ENCODE results near the gene TCF4. TPM values are rescaled to one million over a fixed set of nuclear protein-coding genes. Genes with fewer than 3 reads are reported as not detected.

Gene TCF4
- total RNA-seq, 2 experiments from 2014 or later = 75.9 to 76.0 TPM

- Histone ChIP-seq H4K20me1 (ENCODE audit: insufficient read depth, low read length) (no peaks in the 10 kb centered on the region), H3K4me1 (ENCODE audit: insufficient read depth, low read length, poor library complexity, severe bottlenecking) (peaks cover 5% of the 10 kb centered on the region), H3K9me3 (ENCODE audit: low read length) (peaks cover 18% of the 10 kb centered on the region; the same call in 1 of the 2 replicates), H3K9me2 (ENCODE audit: insufficient read depth, low read length) (no peaks in the 10 kb centered on the region), H3K4me3 (ENCODE audit: low read depth, low read length, poor library complexity, severe bottlenecking) (no peak overlapping the region), H3K4me2 (ENCODE audit: low read length) (no peak overlapping the region), H2AFZ (ENCODE audit: low read length) (no peak overlapping the region), H3K36me3 (ENCODE audit: insufficient read depth, low read length) (peaks cover 35% of the 10 kb centered on the region), H3K27ac (ENCODE audit: low read depth, low read length, poor library complexity, severe bottlenecking) (no peak overlapping the region), H3K79me2 (ENCODE audit: insufficient read depth, low read depth, low read length) (peaks cover 20% of the 10 kb centered on the region; the same call in 1 of the 2 replicates)
- CTCF ChIA-PET (ENCODE audit: unreplicated experiment) = no interaction called here
- TF ChIP-seq EZH2phosphoT487 (IDR thresholded peaks at IDR 0.05; ENCODE audit: borderline replicate concordance, low read depth, low read length) (no peak), CTCF (conservative IDR thresholded peaks at IDR 0.05; ENCODE audit: low read length) (no peak)
- no peak for DNase-seq (ENCODE audit: low spot score)
- intact Hi-C loops (cut with micrococcal nuclease; ENCODE audit: unreplicated experiment) = no loop called here
- BruUV-seq (replicated peaks) = no TSS peak
- POLR2A ChIA-PET = no interaction called here
Observed at GRCh38 chr18:55385770-55386169, 202.2 kb downstream of the TCF4 start.

GRCh38 chr18:55384551-55385275, 203.3 kb downstream of the TCF4 start:
- no peak overlapping the region for H3K4me3 ChIP-seq (ENCODE audit: low read depth, low read length, poor library complexity, severe bottlenecking)
- no peak overlapping the region for H3K27ac ChIP-seq (ENCODE audit: low read depth, low read length, poor library complexity, severe bottlenecking)
- DNase-seq (ENCODE audit: low spot score) = peak; percentile 31
- H3K36me3 ChIP-seq (ENCODE audit: insufficient read depth, low read length) = peaks cover 40% of the 10 kb centered on the region
- H2AFZ ChIP-seq (ENCODE audit: low read length) = no peak overlapping the region
- H3K9me3 ChIP-seq (ENCODE audit: low read length) = peaks cover 18% of the 10 kb centered on the region; the same call in 1 of the 2 replicates
- ChIA-PET CTCF (ENCODE audit: unreplicated experiment) (no interaction called here), POLR2A (interaction anchor here (0.6 to 0.7 kb wide), 2 partner anchors 72 to 138 kb away, joined by 3 to 6 read pairs; no protein-coding TSS in a partner anchor)
- no peaks in the 10 kb centered on the region for H4K20me1 ChIP-seq (ENCODE audit: insufficient read depth, low read length)
- H3K79me2 ChIP-seq (ENCODE audit: insufficient read depth, low read depth, low read length) = peaks cover 23% of the 10 kb centered on the region; the same call in 1 of the 2 replicates
- no peaks in the 10 kb centered on the region for H3K9me2 ChIP-seq (ENCODE audit: insufficient read depth, low read length)
- BruUV-seq (replicated peaks) = no TSS peak
- H3K4me1 ChIP-seq (ENCODE audit: insufficient read depth, low read length, poor library complexity, severe bottlenecking) = peaks cover 5% of the 10 kb centered on the region
- intact Hi-C loops (cut with micrococcal nuclease; ENCODE audit: unreplicated experiment) = no loop called here
- TF ChIP-seq CTCF (conservative IDR thresholded peaks at IDR 0.05; ENCODE audit: low read length) (peak; percentile 75), EZH2phosphoT487 (IDR thresholded peaks at IDR 0.05; ENCODE audit: borderline replicate concordance, low read depth, low read length) (no peak)
- H3K4me2 ChIP-seq (ENCODE audit: low read length) = no peak overlapping the region

GRCh38 chr18:55384115-55384514, 203.9 kb downstream of the TCF4 start:
- H3K4me3 ChIP-seq (ENCODE audit: low read depth, low read length, poor library complexity, severe bottlenecking) = no peak overlapping the region
- intact Hi-C loops (cut with micrococcal nuclease; ENCODE audit: unreplicated experiment) = no loop called here
- no peak overlapping the region for H3K27ac ChIP-seq (ENCODE audit: low read depth, low read length, poor library complexity, severe bottlenecking)
- H3K9me2 ChIP-seq (ENCODE audit: insufficient read depth, low read length) = no peaks in the 10 kb centered on the region
- BruUV-seq (replicated peaks) = no TSS peak
- no peak overlapping the region for H3K4me2 ChIP-seq (ENCODE audit: low read length)
- H4K20me1 ChIP-seq (ENCODE audit: insufficient read depth, low read length) = no peaks in the 10 kb centered on the region
- H3K36me3 ChIP-seq (ENCODE audit: insufficient read depth, low read length) = peaks cover 40% of the 10 kb centered on the region
- TF ChIP-seq CTCF (conservative IDR thresholded peaks at IDR 0.05; ENCODE audit: low read length) = no peak
- no peak for TF ChIP-seq EZH2phosphoT487 (IDR thresholded peaks at IDR 0.05; ENCODE audit: borderline replicate concordance, low read depth, low read length)
- DNase-seq (ENCODE audit: low spot score) = no peak
- peaks cover 18% of the 10 kb centered on the region; the same call in 1 of the 2 replicates for H3K9me3 ChIP-seq (ENCODE audit: low read length)
- peaks cover 5% of the 10 kb centered on the region for H3K4me1 ChIP-seq (ENCODE audit: insufficient read depth, low read length, poor library complexity, severe bottlenecking)
- H3K79me2 ChIP-seq (ENCODE audit: insufficient read depth, low read depth, low read length) = peaks cover 23% of the 10 kb centered on the region; the same call in 1 of the 2 replicates
- ChIA-PET POLR2A (interaction anchor here (0.7 kb wide), 1 partner anchor 139 kb away, joined by 6 read pairs; no protein-coding TSS in a partner anchor), CTCF (ENCODE audit: unreplicated experiment) (no interaction called here)
- no peak overlapping the region for H2AFZ ChIP-seq (ENCODE audit: low read length)

Data from OCI-LY7 (cell line).